SKM-1 treated with dmso at 0.1 percent for 144 hours (cell line): ENCODE measurements around the gene CD96.
"Not testable (repeated sequence)": the region's sequence is repeated elsewhere in the genome, so short reads cannot be mapped to it uniquely, and the experiment has no call there.

ENCODE experiments used
- DNase-seq: peaks from one replicate; lab custom pipeline; 2025; ENCODE audit not compliant: unreplicated experiment; lab: John Stamatoyannopoulos, UW

The CD96 gene, protein sequence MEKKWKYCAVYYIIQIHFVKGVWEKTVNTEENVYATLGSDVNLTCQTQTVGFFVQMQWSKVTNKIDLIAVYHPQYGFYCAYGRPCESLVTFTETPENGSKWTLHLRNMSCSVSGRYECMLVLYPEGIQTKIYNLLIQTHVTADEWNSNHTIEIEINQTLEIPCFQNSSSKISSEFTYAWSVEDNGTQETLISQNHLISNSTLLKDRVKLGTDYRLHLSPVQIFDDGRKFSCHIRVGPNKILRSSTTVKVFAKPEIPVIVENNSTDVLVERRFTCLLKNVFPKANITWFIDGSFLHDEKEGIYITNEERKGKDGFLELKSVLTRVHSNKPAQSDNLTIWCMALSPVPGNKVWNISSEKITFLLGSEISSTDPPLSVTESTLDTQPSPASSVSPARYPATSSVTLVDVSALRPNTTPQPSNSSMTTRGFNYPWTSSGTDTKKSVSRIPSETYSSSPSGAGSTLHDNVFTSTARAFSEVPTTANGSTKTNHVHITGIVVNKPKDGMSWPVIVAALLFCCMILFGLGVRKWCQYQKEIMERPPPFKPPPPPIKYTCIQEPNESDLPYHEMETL

GRCh38 chr3:111541911-111542483 is at the start of gene CD96:
TSS of gene CD96 (plus strand) at chr3:111542197. CDS start at chr3:111542249, 52 bp downstream.
- DNase-seq: no peak

DNA sequence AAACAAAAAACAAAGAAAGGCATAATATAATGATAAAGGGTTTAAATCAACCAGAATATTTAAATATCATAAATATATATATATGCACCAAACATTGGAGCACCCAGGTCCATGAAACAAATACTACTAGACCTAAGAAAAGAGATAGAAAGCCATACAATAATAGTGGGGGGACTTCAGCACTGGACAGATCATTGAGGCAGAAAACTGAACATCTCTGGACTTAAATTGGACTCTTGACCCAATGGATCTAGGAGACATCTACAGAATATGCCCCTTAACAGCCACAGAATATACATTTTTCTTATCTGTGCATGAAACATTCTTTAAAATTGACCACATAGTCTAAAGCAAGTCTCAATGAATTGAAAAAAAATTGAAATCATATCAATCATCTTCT is 48.7 kb upstream of the CD96 start:
- DNase-seq: no peak

GRCh38 chr3:111496894-111497559 is 45.0 kb upstream of the CD96 start:
- DNase-seq: no peak

- DNase-seq: no peak
These were observed 44.0 kb upstream of the CD96 start for GRCh38 chr3:111498022-111498421.

DNA sequence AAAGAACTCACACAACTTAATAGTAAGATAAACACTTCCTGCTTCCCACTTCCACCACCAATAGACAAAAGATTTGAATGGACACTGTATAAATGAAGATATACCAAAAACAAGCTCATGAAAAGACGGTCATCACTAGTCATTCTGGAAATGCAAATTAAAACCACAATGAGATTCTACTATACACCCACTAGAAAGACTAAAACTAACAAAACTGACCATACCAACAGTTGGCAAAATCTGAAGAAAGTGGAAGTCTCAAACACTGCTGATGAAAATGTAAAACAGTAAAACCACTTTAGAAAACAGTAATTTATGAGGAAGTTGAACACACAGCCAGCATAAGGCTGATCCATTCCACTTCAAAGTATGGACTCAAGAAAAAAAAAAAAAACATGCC is 35.6 kb upstream of the CD96 start:
- DNase-seq: no peak

GRCh38 chr3:111509308-111509707 is 32.7 kb upstream of the CD96 start:
- no peak for DNase-seq

GRCh38 chr3:111517801-111518200 is 24.2 kb upstream of the CD96 start:
- DNase-seq: no peak

DNA sequence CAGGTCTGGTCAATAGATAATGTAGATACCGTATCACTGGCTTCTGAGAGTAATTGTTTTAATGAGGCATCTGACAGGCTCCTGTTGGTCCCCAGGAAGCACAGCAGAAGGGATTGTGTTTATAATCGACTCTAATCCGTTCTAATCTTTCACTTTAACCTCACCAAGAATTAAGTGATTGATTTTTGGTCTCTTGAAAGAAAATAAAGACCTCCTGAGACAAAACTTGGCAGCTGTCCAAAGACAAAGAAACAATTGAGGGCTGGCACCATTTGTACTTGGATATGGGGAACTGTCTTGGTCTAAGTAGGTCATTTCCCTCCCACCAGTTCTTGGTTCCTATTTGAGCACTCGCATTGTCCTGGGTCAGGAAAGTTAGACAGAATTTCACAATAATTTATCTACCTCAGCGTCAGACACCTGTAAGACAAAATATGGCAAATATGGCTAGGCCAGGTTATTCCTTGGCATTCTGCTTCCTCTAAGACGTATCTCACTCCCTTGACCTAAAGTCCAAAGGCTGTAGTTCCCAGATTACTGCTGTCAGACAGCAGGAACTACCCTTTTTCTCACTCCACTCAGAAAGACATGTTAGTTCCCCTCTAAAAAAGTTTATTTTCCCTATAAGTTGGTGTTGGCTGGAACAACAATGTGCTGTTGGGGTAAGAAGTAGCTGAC is 22.7 kb upstream of the CD96 start:
- no peak for DNase-seq

DNA sequence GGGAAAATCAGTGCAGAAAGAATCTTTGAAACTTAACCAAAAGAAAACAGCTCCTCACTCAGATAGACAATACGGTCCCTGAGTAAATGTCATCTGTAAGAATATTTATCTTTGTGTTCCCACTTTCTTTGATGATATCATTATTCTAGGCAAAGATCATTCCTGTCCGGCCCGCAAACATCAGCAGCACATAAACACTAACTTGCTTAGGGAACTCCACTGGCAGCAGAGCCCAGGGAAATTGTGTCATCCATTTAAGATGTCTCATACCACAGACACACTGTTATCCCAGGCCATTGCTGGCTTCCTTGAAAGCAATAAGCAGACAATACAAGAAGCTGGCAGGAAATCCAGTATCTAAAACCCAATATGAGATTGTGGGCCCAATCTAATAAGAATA is 20.1 kb upstream of the CD96 start:
- no peak for DNase-seq

DNA sequence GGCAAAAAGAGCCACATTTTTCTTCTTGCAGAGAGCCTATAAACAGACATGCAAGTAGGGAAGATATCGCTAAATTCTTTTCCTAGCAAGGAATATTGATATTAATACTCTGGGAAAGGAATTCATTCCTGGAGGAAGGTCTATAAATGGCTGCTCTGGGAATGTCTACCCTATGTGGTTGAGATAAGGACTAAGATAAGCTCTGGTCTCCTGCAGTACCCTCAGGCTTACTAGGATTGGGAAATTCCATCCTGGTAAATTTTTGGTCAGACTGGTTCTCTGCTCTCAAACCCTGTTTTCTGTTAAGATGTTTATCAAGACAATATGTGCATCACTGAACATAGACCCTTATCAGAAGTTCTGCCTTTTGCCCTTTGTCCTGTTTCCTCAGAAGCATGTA is 17.5 kb upstream of the CD96 start:
- not testable (repeated sequence) for DNase-seq

- no peak for DNase-seq
These were observed 10.6 kb upstream of the CD96 start for GRCh38 chr3:111531446-111531845.

DNA sequence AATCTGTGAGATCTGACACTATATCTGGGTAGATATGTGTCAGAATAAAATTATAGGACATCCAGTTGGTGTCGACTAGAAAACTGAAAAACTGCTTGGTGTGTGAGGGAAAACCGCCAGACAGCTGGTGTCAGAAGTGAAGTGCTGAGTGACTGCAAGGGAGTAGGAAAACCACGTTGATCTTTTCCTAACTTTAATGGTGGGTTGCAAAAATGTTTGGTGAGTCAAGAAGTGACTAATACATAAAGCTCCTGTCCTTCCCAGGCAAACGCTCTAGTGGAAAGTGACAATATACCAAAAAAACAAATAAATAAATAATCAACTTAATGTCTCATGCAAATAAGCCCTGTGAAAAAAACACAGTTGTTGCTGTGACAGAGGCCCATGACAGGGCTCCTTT is 7.3 kb upstream of the CD96 start:
- no peak for DNase-seq

DNA sequence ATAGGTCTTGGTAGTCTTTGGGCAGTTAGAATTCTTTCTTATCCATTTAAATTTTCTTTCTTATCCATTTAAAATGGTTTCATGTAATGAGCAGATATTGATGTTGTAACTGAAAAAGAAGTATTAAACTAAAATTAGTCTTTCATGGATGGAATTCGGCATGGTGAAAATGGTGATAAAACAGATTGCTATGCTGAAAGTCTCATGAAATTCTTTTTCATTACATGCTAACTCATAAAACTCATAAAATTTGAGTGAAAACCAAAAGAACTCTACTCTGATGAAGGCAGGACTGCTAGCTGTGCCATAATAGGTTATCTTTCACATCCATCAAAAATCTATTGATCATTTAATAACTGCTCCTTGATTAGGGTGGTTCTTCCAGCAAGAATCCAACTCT is 3.9 kb upstream of the CD96 start:
- no peak for DNase-seq

DNA sequence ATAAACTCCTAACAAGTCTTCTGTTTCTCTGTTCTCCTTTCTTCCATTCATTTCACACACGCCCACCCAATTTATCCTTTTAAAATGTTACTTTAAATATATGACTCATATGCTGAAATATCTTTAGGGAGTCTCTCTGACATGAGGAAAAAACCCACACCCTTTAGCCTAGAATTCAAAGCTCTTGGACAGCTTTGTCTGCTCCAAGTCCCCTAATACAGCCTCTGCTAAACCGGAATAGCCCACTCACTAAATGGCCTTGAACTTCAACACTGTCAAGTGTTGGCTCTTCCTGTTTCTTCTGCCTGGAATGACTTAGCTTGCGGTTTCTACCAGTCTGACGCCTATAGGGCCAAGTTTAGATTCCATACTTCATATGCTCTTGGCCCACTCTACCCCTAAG is 3.3 kb upstream of the CD96 start:
- DNase-seq: peak; percentile 61

DNA sequence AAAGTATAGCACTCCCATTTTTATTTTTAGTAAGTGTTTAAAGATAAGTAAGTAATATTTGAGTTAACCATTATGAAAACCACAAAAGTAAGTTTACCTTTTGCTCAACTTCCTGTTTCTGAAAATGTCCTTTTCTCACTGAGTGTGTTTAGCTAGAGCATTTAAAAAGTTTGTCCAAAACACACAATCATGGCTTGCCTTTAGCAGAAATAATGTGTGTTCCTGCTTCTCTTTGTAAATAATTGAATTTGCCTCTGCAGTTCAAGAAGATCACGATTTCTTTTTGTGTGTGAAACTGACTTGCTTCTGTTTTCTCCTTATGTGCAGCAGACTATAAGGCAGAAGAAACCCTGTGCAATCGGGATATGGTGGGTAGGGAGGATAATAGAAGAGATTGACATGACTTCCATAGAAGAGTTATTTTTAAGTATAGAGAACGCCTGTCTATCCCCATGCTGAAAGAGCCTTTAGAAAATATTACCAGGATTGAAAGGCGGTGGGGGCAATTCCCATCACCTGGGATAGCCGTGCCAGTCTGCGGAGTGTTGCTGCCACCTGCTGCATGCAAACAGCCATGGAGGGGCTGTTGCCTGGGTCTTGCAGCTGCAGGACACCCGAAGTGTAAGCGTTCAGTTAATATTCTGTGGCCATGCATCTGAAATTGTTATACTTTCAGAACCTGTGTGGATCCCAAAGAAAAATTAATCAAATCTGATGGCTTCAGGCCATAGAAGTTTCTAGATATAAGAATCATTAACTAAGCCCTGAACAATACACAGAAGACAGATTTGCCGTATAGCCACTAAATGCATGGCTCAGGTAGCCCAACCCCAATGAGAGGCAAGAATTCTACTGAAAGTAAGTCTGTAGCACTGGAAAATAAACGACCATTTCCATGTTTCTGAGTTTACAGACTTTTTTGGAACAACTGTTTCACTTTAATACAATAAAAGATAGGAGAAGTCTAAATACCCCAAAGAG is 2.4 kb upstream of the CD96 start:
- peak; percentile 47 for DNase-seq

- DNase-seq: no peak
These were observed 606 bp upstream of the CD96 start for GRCh38 chr3:111541391-111541790.

GRCh38 chr3:111542611-111543300 is 759 bp downstream of the CD96 start:
- no peak for DNase-seq

- no peak for DNase-seq
These were observed 3.4 kb downstream of the CD96 start for GRCh38 chr3:111545349-111545748.

- DNase-seq: peak; percentile 21
These were observed 5.6 kb downstream of the CD96 start for GRCh38 chr3:111547631-111548030.

DNA sequence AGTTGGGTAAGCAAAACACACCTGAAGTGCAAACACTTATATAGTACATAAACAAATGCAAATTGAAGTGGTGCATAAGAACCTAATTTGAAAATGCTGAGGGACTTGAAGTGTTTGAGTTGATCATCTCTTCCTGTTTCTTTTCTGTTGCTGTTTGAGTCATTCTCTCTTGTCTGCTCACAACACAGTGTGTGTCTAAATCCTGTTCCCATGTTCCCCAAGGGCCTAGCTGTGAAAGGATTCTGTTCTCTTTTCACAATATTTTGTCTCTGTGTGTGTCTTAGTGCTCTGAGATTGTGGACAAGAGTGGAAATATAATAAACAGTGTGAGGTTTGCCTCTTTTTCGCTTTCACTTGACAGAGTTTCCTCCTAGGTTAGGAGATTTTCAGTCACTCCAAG is 6.1 kb downstream of the CD96 start:
- DNase-seq: peak; percentile 20
